Measurements from ENCODE around the gene ENPP1.

GRCh38 chr6:131918650-131919355 is 111.0 kb downstream of the ENPP1 start:
- TF ChIP-seq, protein P1, sequence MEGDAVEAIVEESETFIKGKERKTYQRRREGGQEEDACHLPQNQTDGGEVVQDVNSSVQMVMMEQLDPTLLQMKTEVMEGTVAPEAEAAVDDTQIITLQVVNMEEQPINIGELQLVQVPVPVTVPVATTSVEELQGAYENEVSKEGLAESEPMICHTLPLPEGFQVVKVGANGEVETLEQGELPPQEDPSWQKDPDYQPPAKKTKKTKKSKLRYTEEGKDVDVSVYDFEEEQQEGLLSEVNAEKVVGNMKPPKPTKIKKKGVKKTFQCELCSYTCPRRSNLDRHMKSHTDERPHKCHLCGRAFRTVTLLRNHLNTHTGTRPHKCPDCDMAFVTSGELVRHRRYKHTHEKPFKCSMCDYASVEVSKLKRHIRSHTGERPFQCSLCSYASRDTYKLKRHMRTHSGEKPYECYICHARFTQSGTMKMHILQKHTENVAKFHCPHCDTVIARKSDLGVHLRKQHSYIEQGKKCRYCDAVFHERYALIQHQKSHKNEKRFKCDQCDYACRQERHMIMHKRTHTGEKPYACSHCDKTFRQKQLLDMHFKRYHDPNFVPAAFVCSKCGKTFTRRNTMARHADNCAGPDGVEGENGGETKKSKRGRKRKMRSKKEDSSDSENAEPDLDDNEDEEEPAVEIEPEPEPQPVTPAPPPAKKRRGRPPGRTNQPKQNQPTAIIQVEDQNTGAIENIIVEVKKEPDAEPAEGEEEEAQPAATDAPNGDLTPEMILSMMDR (IDR thresholded peaks at IDR 0.05 in 2 of 3, conservative IDR thresholded peaks at IDR 0.05 in 1 of 3; ENCODE audit: borderline replicate concordance in 1 of 3, insufficient read depth in 1 of 3, low read depth in 2 of 3, low read length in 2 of 3): no peak
- TF ChIP-seq SIN3A (IDR thresholded peaks at IDR 0.05; ENCODE audit: low read depth) (no peak), REST (IDR thresholded peaks at IDR 0.05; ENCODE audit: low read depth) (no peak), EZH2phosphoT487 (IDR thresholded peaks at IDR 0.05; ENCODE audit: borderline replicate concordance) (no peak), POLR2AphosphoS5 (IDR thresholded peaks at IDR 0.05; ENCODE audit: low read depth, low read length) (no peak), ZNF274 (IDR thresholded peaks at IDR 0.05; ENCODE audit: low read depth, low read length) (no peak), EGR1 (IDR thresholded peaks at IDR 0.05; ENCODE audit: low read depth) (no peak), POLR2A (IDR thresholded peaks at IDR 0.05; ENCODE audit: borderline replicate concordance, extremely low read depth, insufficient read depth, insufficient read length) (no peak)
- TF ChIP-seq, protein P2, sequence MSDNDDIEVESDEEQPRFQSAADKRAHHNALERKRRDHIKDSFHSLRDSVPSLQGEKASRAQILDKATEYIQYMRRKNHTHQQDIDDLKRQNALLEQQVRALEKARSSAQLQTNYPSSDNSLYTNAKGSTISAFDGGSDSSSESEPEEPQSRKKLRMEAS (IDR thresholded peaks at IDR 0.05): no peak

Data from HCT116 (cell line).